ENCODE measurements around the gene ACER2.
A peak's percentile ranks its signal among the peaks of the same experiment; 100 is the strongest.
"Not testable (repeated sequence)": the region's sequence is repeated elsewhere in the genome, so short reads cannot be mapped to it uniquely, and the experiment has no call there.

Gene ACER2

GRCh38 chr9:19423163-19423562 is 14.4 kb downstream of the ACER2 start:
- no peaks in the 10 kb centered on the region for H3K4me1 Mint-ChIP-seq (ENCODE audit: low read depth)
- H3K4me3 Mint-ChIP-seq = no peak overlapping the region
- no peaks in the 10 kb centered on the region for H3K36me3 Mint-ChIP-seq (ENCODE audit: low read depth)
- H3K27me3 Mint-ChIP-seq = no peaks in the 10 kb centered on the region
- no peak overlapping the region for H3K27ac Mint-ChIP-seq
- H3K9me3 Mint-ChIP-seq = no peaks in the 10 kb centered on the region

- Mint-ChIP-seq H3K4me3 (no peak overlapping the region), H3K4me1 (ENCODE audit: low read depth) (no peaks in the 10 kb centered on the region), H3K9me3 (no peaks in the 10 kb centered on the region), H3K36me3 (ENCODE audit: low read depth) (no peaks in the 10 kb centered on the region), H3K27me3 (no peaks in the 10 kb centered on the region), H3K27ac (no peak overlapping the region)
Measured at GRCh38 chr9:19424176-19424779, 15.5 kb downstream of the ACER2 start.

GRCh38 chr9:19429595-19429994 is 20.8 kb downstream of the ACER2 start:
- Mint-ChIP-seq H3K4me1 (ENCODE audit: low read depth) (no peaks in the 10 kb centered on the region), H3K36me3 (ENCODE audit: low read depth) (peaks cover under 1% of the 10 kb centered on the region), H3K27ac (no peak overlapping the region), H3K27me3 (no peaks in the 10 kb centered on the region), H3K9me3 (no peaks in the 10 kb centered on the region), H3K4me3 (no peak overlapping the region)

GRCh38 chr9:19430201-19430760 is 21.5 kb downstream of the ACER2 start:
- H3K4me1 Mint-ChIP-seq (ENCODE audit: low read depth) = no peaks in the 10 kb centered on the region
- no peaks in the 10 kb centered on the region for H3K27me3 Mint-ChIP-seq
- H3K36me3 Mint-ChIP-seq (ENCODE audit: low read depth) = peaks cover 3% of the 10 kb centered on the region
- H3K9me3 Mint-ChIP-seq = no peaks in the 10 kb centered on the region
- no peak overlapping the region for H3K4me3 Mint-ChIP-seq
- H3K27ac Mint-ChIP-seq = no peak overlapping the region

GRCh38 chr9:19431361-19432171 is 22.8 kb downstream of the ACER2 start:
- H3K4me1 Mint-ChIP-seq (ENCODE audit: low read depth) = no peaks in the 10 kb centered on the region
- H3K27me3 Mint-ChIP-seq = no peaks in the 10 kb centered on the region
- no peak overlapping the region for H3K27ac Mint-ChIP-seq
- peaks cover 3% of the 10 kb centered on the region for H3K36me3 Mint-ChIP-seq (ENCODE audit: low read depth)
- H3K4me3 Mint-ChIP-seq = no peak overlapping the region
- H3K9me3 Mint-ChIP-seq = no peaks in the 10 kb centered on the region

- H3K27ac Mint-ChIP-seq = no peak overlapping the region
Measured at GRCh38 chr9:19432473-19432872, 23.7 kb downstream of the ACER2 start.

GRCh38 chr9:19433729-19434128 is 24.9 kb downstream of the ACER2 start:
- H3K9me3 Mint-ChIP-seq; H3K27me3 Mint-ChIP-seq; H3K27ac Mint-ChIP-seq; H3K4me3 Mint-ChIP-seq; H3K4me1 Mint-ChIP-seq (ENCODE audit: low read depth); H3K36me3 Mint-ChIP-seq (ENCODE audit: low read depth): not testable (repeated sequence)

More at GRCh38 chr9:19432473-19432872, 23.7 kb downstream of the ACER2 start:
- peaks cover 3% of the 10 kb centered on the region for H3K36me3 Mint-ChIP-seq (ENCODE audit: low read depth)
- no peaks in the 10 kb centered on the region for H3K4me1 Mint-ChIP-seq (ENCODE audit: low read depth)
- no peak overlapping the region for H3K4me3 Mint-ChIP-seq
- no peaks in the 10 kb centered on the region for H3K9me3 Mint-ChIP-seq
- H3K27me3 Mint-ChIP-seq = no peaks in the 10 kb centered on the region

GRCh38 chr9:19440376-19440775 is 31.6 kb downstream of the ACER2 start:
- Mint-ChIP-seq H3K36me3 (ENCODE audit: low read depth) (no peaks in the 10 kb centered on the region), H3K27me3 (no peaks in the 10 kb centered on the region), H3K4me1 (ENCODE audit: low read depth) (peaks cover 14% of the 10 kb centered on the region), H3K9me3 (no peaks in the 10 kb centered on the region), H3K4me3 (no peak overlapping the region), H3K27ac (no peak overlapping the region)

- Mint-ChIP-seq H3K9me3 (no peaks in the 10 kb centered on the region), H3K36me3 (ENCODE audit: low read depth) (no peaks in the 10 kb centered on the region), H3K4me3 (no peak overlapping the region), H3K27me3 (no peaks in the 10 kb centered on the region), H3K27ac (peak overlapping the region; percentile 79), H3K4me1 (ENCODE audit: low read depth) (peaks cover 14% of the 10 kb centered on the region)
Measured at GRCh38 chr9:19440823-19441580, 32.2 kb downstream of the ACER2 start.

GRCh38 chr9:19441730-19442129 is 32.9 kb downstream of the ACER2 start:
- Mint-ChIP-seq H3K4me1 (ENCODE audit: low read depth) (peaks cover 14% of the 10 kb centered on the region), H3K4me3 (peak overlapping the region; percentile 70), H3K36me3 (ENCODE audit: low read depth) (no peaks in the 10 kb centered on the region), H3K27me3 (no peaks in the 10 kb centered on the region), H3K9me3 (no peaks in the 10 kb centered on the region), H3K27ac (peak overlapping the region; percentile 79)

GRCh38 chr9:19442240-19442639 is 33.4 kb downstream of the ACER2 start:
- Mint-ChIP-seq H3K9me3 (no peaks in the 10 kb centered on the region), H3K36me3 (ENCODE audit: low read depth) (no peaks in the 10 kb centered on the region), H3K4me1 (ENCODE audit: low read depth) (peaks cover 14% of the 10 kb centered on the region), H3K27me3 (no peaks in the 10 kb centered on the region), H3K4me3 (no peak overlapping the region), H3K27ac (no peak overlapping the region)

GRCh38 chr9:19445452-19445851 is 36.6 kb downstream of the ACER2 start:
- H3K4me3 Mint-ChIP-seq = no peak overlapping the region
- H3K36me3 Mint-ChIP-seq (ENCODE audit: low read depth) = no peaks in the 10 kb centered on the region

GRCh38 chr9:19446361-19446861 is 37.6 kb downstream of the ACER2 start:
- Mint-ChIP-seq H3K4me1 (ENCODE audit: low read depth) (peaks cover 10% of the 10 kb centered on the region), H3K27ac (no peak overlapping the region), H3K4me3 (no peak overlapping the region), H3K9me3 (no peaks in the 10 kb centered on the region), H3K36me3 (ENCODE audit: low read depth) (no peaks in the 10 kb centered on the region), H3K27me3 (no peaks in the 10 kb centered on the region)

More at GRCh38 chr9:19445452-19445851, 36.6 kb downstream of the ACER2 start:
- Mint-ChIP-seq H3K27ac (no peak overlapping the region), H3K4me1 (ENCODE audit: low read depth) (peaks cover 14% of the 10 kb centered on the region), H3K9me3 (no peaks in the 10 kb centered on the region), H3K27me3 (no peaks in the 10 kb centered on the region)

- no peaks in the 10 kb centered on the region for H3K27me3 Mint-ChIP-seq
- no peaks in the 10 kb centered on the region for H3K36me3 Mint-ChIP-seq (ENCODE audit: low read depth)
- H3K4me3 Mint-ChIP-seq = no peak overlapping the region
- H3K4me1 Mint-ChIP-seq (ENCODE audit: low read depth) = no peaks in the 10 kb centered on the region
- H3K27ac Mint-ChIP-seq = no peak overlapping the region
- H3K9me3 Mint-ChIP-seq = no peaks in the 10 kb centered on the region
Measured at GRCh38 chr9:19451240-19452087, 42.7 kb downstream of the ACER2 start.
